Keratinocyte (primary cell): ENCODE measurements around the gene TSTD2. TPM values are rescaled to one million over a fixed set of nuclear protein-coding genes. Genes with fewer than 3 reads are reported as not detected.

Experiments
- DNase-seq: peaks from one replicate; pipeline ENCODE4 v3.0.0-alpha.2; 2011; ENCODE audit warnings: low read depth, missing footprints, low spot score
- FAIRE-seq: peaks from 2 replicates; lab custom pipeline; 2011; peaks lifted over from hg19 to GRCh38; lab: Jason Lieb, UNC
- H2AFZ ChIP-seq: 2 replicates; pipeline ENCODE4 v1.6.0; 2012; ENCODE audit warnings: low read length, control low read depth, inconsistent platforms; ENCODE audit not compliant: control insufficient read depth
- H3K27ac ChIP-seq: 2 replicates; pipeline ENCODE4 v1.5.1; 2011; ENCODE audit warnings: low read length; ENCODE audit not compliant: control insufficient read depth, insufficient read depth
- H3K27me3 ChIP-seq: 3 replicates; pipeline ENCODE4 v1.6.0; 2011; ENCODE audit warnings: low read length; ENCODE audit not compliant: control insufficient read depth, insufficient read depth; ENCODE audit errors: extremely low read depth
- H3K36me3 ChIP-seq, 2 experiments: 2 replicates in 1 of 2; 3 replicates in 1 of 2; pipeline ENCODE4 v1.5.1; 2011; ENCODE audit warnings: low read length in 2 of 2, mild to moderate bottlenecking in 1 of 2; ENCODE audit not compliant: control insufficient read depth in 2 of 2, insufficient read depth in 2 of 2; ENCODE audit errors: extremely low read depth in 1 of 2
- H3K4me1 ChIP-seq: 3 replicates; pipeline ENCODE4 v1.5.1; 2011; ENCODE audit warnings: low read length; ENCODE audit not compliant: control insufficient read depth, insufficient read depth; ENCODE audit errors: extremely low read depth
- H3K4me2 ChIP-seq: 3 replicates; pipeline ENCODE4 v1.6.0; 2011; ENCODE audit warnings: low read depth, low read length; ENCODE audit not compliant: control insufficient read depth, insufficient read depth; ENCODE audit errors: extremely low read depth
- H3K4me3 ChIP-seq, 3 experiments: fragments of 200-600 bp in 1 of 3; sonication (generic) in 1 of 3; 2 replicates in 2 of 3; 3 replicates in 1 of 3; pipeline ENCODE4 v1.5.1; 2011 to 2016; ENCODE audit warnings: low read length in 3 of 3, mild to moderate bottlenecking in 3 of 3, control low read depth in 2 of 3, inconsistent platforms in 1 of 3, low read depth in 1 of 3, mixed read lengths in 1 of 3, mixed run types in 1 of 3, moderate library complexity in 1 of 3; ENCODE audit not compliant: control insufficient read depth in 2 of 3, insufficient read depth in 2 of 3; ENCODE audit errors: extremely low read depth in 1 of 3
- H3K79me2 ChIP-seq: 2 replicates; pipeline ENCODE4 v1.6.0; 2012; ENCODE audit warnings: low read length; ENCODE audit not compliant: control insufficient read depth, insufficient read depth
- H3K9ac ChIP-seq: 3 replicates; pipeline ENCODE4 v1.6.0; 2011; ENCODE audit warnings: low read length; ENCODE audit not compliant: control insufficient read depth, insufficient read depth; ENCODE audit errors: extremely low read depth
- H3K9me1 ChIP-seq: 3 replicates; pipeline ENCODE4 v1.6.0; 2011; ENCODE audit warnings: low read length; ENCODE audit not compliant: control insufficient read depth, insufficient read depth; ENCODE audit errors: extremely low read depth
- H3K9me3 ChIP-seq: 2 replicates; pipeline ENCODE4 v1.5.1; 2012; ENCODE audit warnings: low read depth, low read length; ENCODE audit not compliant: control insufficient read depth
- H4K20me1 ChIP-seq: 3 replicates; pipeline ENCODE4 v1.6.0; 2011; ENCODE audit warnings: low read length; ENCODE audit not compliant: control insufficient read depth, insufficient read depth; ENCODE audit errors: extremely low read depth
- CTCF ChIP-seq, 3 experiments: IDR thresholded peaks in 1 of 3; conservative IDR thresholded peaks in 1 of 3; optimal IDR thresholded peaks in 1 of 3; 2 replicates in 2 of 3; 3 replicates in 1 of 3; pipeline versions ENCODE3 to v1.5.1; 2011; ENCODE audit warnings: low read length in 3 of 3, mild to moderate bottlenecking in 3 of 3, moderate library complexity in 2 of 3, control low read depth in 1 of 3, inconsistent platforms in 1 of 3; ENCODE audit not compliant: insufficient read depth in 2 of 3; ENCODE audit errors: extremely low read depth in 1 of 3
- EZH2 ChIP-seq: IDR thresholded peaks from one replicate; pipeline ENCODE4 v1.6.1; 2012; ENCODE audit warnings: inconsistent platforms, mild to moderate bottlenecking, low read length, moderate library complexity
- dilution Hi-C: fragments of 300-500 bp; cut with MboI; formaldehyde crosslinking; loops from one replicate; pipeline ENCODE4 v1.7.0; 2020; ENCODE audit warnings: low sequenced_read_pairs; ENCODE audit not compliant: extremely low pct_ligation_motif_present
- polyA plus RNA-seq, 5 experiments: library from polyadenylated mRNA; depleted of rRNA in 3 of 5; stranded (reverse) in 3 of 5; stranded (forward) in 1 of 5; unstranded in 1 of 5; fragments of >200 nt; gene quantifications; 1 replicate in 1 of 5; 2 replicates in 3 of 5; 3 replicates in 1 of 5; pipeline versions ENCODE4 v1.2.1 to v1.2.3, GENCODE V29; 2011 to 2012; ENCODE audit warnings: missing spikeins in 2 of 5, low read depth in 1 of 5, low replicate concordance in 1 of 5

The TSTD2 gene
- polyA plus RNA-seq, 1 donor (not counting 4 experiments of a cell fraction or from before 2014, with no cell fraction given), result 17.2 TPM

DNA sequence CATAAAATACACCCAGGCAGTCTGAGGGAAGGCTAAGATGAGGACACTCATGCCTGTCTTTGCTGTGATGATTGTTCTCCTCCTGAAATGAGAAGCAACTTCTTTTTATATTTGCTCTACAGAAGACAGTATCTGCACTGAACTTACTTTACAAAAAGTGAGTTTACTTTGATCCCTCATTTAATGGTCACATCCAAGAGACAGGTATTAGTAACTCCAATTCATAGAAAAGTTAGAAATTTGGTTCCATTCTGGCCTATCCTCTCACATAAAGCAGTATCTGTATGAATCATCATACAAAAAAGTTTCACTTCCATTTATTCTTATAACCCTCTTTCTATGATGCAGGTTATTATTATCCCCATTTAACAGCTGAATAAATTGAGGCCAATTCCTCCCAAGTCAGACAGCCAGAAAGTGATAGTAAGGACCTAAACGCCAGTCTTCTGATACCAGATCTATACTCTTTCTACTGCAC lies 15.2 kb downstream of the TSTD2 start:
- TF ChIP-seq EZH2 (no peak), CTCF (optimal IDR thresholded peaks at IDR 0.05 in 1 of 3, IDR thresholded peaks at IDR 0.05 in 1 of 3, conservative IDR thresholded peaks at IDR 0.05 in 1 of 3; ENCODE audit: extremely low read depth in 1 of 3, insufficient read depth in 2 of 3, low read length in 3 of 3) (no peak)
- Histone ChIP-seq H3K27me3 (no peaks in the 10 kb centered on the region), H3K4me1 (no peaks in the 10 kb centered on the region), H3K36me3 (peaks cover 6 to 8% of the 10 kb centered on the region in 2 experiments), H3K4me3 (no peak overlapping the region), H3K9me3 (no peaks in the 10 kb centered on the region), H3K9me1 (no peaks in the 10 kb centered on the region), H4K20me1 (no peaks in the 10 kb centered on the region), H3K27ac (no peak overlapping the region), H3K4me2 (no peak overlapping the region), H3K79me2 (no peaks in the 10 kb centered on the region), H3K9ac (no peak overlapping the region), H2AFZ (no peak overlapping the region)
- dilution Hi-C loops, result no loop called here
- FAIRE-seq (no peak), DNase-seq (no peak)

- no peaks in the 10 kb centered on the region for H3K27me3 ChIP-seq
- no peak for TF ChIP-seq EZH2
- peak; percentile 64 to 80 (median 64) for TF ChIP-seq CTCF (optimal IDR thresholded peaks at IDR 0.05 in 1 of 3, IDR thresholded peaks at IDR 0.05 in 1 of 3, conservative IDR thresholded peaks at IDR 0.05 in 1 of 3; ENCODE audit: extremely low read depth in 1 of 3, insufficient read depth in 2 of 3, low read length in 3 of 3)
- H3K36me3 ChIP-seq, result peaks cover 5 to 14% of the 10 kb centered on the region in 2 experiments
- dilution Hi-C loops, result no loop called here
- H3K9ac ChIP-seq, result no peak overlapping the region
- H3K9me1 ChIP-seq, result no peaks in the 10 kb centered on the region
- no peak overlapping the region for H3K4me2 ChIP-seq
- no peak overlapping the region for H2AFZ ChIP-seq
- H3K9me3 ChIP-seq, result no peaks in the 10 kb centered on the region
- no peaks in the 10 kb centered on the region for H4K20me1 ChIP-seq
- H3K4me3 ChIP-seq, result no peak overlapping the region
- no peaks in the 10 kb centered on the region for H3K4me1 ChIP-seq
- no peak overlapping the region for H3K27ac ChIP-seq
- FAIRE-seq (peak; percentile 9), DNase-seq (no peak)
- H3K79me2 ChIP-seq, result no peaks in the 10 kb centered on the region
Observed at GRCh38 chr9:97615439-97616072, 17.6 kb downstream of the TSTD2 start.
